HL-60/S4 treated with phorbol 12-myristate 13-acetate at 8.2 ng/mL for 4 days and 3 days (cell line): ENCODE data around the gene MKNK1.

ENCODE experiments used
- in situ Hi-C: fragments of 300-500 bp; cut with MboI; formaldehyde crosslinking; loops from 2 replicates; pipeline ENCODE4 v1.15.0; 2022; ENCODE audit warnings: low sequenced_read_pairs

MKNK1 gene

DNA sequence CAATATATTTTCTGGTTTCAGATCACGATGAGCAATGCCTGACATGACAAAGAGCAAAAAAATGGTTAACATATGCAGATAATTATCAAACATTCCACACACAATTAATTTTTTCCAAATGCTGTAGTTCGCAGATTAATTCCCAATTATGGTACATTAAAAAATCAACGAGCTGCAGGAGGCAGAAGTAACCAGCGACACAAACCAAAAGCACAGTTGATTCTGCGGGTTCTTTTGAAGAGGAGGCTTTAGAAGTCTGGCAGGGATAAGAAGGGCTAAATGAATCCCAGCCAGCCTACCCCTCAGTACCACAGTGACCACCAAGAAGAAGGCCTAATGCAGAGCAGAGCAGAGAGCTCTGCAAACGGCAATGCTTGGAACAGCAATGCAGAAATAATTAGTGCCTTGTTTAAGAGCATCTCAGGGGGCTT lies 35.6 kb downstream of the MKNK1 start:
- in situ Hi-C loops, result no loop called here

DNA sequence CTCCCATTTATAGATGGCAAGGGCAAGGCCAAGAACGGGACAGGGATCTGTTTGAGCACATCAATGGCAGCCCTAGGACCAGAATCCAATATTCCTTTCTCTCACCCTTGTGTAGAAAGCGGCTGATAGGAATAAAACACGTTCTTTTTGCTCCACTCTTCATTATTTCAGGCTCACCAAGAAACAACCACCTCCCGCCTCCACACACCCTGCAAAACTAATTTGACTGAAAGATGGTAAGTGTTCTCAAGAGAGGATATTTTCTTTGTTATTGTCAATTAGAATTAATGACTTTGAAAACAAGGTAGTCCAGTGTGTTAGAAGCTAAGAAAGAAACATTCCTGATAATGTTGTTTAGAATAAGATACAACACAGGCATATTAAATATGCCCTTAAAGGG lies 40.7 kb downstream of the MKNK1 start:
- in situ Hi-C loops, result no loop called here

DNA sequence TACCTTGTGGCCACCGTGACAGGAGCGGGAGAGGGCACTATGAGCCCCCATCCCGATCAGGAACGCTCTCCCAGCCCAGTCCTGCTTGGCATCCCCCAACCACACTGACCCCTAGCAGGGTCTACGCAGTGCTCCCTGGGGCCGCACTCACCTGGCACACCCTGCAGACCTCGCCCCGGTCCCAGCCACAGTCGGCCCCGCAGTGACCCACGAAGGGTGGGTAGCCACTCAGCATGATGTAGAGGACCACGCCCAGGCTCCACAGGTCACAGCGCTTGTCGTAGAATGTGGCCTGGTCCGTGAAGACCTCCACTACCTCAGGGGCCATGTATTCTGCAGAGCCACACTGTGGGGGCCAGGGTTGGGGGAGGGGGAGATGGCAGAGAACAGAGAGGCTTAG lies 41.6 kb downstream of the MKNK1 start:
- in situ Hi-C loops, result no loop called here

DNA sequence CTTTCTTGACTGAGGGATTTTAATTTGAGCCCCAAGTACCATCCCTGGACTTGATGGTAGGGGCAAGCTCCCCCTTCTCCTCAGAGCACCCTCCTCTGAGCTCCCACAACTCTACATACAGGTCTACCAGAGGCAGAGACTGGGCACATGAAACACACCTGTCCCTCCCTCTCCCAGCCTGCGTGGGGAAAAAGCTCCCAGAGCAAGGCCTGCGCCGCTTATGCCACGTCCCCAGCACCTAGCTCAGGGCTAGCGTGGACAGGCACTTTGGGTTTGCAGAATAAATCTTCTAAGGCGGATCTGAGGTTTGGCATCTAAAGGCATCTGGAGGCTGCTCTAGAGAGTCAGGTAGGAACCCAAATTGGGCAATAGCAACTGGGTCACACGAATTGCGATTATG lies 45.1 kb downstream of the MKNK1 start:
- in situ Hi-C loops, result no loop called here

DNA sequence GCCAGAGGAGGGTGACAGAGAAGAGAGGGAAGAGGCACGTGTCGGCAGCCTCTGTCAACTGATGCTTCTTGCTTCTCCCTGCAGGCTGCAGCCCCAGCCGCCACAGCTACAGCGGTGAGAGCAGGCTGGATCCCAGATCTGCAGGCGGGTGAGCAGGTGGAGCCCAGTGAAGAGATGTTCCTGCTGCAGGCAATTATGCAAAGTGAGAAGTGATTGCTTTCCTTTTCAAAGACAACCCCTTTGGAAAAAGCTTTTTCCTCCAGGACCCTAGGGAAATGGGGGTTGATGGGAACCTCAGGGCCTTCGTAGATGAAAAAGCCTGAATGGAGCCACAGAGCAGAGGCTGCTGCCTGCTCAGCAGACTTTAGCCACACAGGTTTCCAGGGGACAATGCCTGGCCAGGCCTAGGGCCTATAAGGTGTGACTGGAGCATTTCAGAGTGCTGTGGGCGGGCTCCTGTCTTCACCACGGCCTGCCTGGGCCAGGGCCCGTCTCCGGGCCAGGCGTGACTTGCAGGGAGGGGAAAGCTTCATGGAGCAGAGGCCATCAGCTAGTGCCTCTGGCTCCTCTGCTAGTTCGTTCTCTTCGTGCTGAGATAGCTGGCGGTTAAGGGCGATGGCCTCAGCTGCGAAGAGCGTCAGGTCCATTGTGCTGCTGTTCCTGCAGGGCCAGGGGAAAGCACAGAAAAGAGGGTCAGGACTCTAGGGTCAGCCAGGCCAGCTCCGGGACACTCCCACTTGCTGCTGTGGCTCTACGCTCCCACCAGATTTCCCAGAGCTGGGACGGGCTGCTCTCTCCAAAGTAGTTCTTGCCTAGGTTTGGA lies 45.7 kb downstream of the MKNK1 start:
- in situ Hi-C loops, result no loop called here

DNA sequence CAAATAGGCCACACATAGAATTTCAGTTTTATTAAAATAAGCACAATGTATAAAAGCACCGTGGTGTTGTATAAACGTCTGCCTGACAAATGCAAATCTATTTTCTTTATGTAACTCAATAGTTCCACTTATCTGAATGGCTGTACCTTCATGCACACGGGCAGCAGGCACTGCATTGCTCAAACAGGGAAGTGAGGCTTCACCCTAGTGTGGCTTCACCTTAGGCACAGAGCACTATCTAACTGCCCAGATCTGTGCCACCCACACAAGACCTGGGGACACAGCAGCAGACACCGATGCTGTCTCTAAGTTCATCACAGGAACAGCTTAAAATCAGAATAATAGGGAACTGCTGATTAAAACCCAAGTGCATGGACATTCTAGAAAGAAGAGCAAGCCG lies 46.7 kb downstream of the MKNK1 start:
- in situ Hi-C loops, result no loop called here

DNA sequence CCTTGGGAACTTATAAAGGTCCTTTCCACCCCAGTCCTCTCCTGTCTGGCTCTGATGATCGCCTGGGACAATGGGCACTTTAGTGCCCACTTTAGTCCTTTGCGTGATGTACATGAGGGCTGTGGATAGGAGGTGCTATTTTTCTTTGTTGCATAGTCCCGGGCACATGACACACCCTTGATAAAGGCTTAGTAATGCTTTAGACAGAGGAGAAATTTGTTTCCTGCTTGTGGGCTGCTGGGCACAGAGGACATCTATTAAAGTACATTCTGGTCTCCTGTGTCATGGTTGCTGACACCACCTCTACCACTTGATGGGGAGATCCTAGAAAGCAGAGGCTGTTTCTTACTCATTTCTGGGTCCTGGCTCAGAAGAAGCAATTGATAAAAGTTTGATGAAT lies 47.2 kb downstream of the MKNK1 start:
- in situ Hi-C loops, result no loop called here

DNA sequence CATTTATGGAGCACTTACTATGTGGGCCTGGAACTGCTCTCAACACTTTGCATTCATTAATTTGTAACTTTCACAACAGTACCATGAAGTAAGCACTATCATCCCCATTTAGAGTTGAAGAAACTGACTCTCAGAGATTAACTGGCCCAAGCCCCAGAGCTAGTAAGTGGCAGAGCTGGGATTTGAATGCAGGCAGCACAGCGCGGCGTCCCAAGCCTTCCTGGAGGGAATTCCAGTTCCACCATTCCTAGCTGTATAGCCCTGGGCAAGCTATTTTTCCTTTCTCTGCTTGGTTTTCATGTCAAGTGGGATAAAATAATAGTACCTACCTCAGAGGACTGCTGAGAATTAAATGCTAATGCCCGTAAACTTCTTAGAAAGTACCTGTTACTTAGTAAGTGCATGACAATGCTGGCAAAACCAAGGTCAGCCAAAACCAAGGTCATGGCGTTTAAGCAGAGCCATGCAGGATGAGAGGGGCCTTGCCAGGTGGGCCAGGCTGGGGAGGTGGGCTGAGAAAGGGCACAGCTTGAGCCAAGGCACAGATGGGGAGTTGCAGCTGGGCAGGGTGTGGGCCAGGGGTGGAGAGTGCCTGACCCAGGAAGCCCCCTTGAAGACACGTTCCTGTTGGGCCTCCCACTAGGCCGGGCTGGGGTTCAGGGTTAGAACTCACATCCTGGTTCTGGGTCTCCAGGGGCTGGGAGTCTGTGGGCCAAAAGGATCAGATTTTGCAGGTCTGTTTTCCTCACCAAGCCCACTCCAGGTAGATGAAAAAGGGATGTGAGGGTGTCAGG lies 48.0 kb downstream of the MKNK1 start:
- in situ Hi-C loops, result no loop called here

DNA sequence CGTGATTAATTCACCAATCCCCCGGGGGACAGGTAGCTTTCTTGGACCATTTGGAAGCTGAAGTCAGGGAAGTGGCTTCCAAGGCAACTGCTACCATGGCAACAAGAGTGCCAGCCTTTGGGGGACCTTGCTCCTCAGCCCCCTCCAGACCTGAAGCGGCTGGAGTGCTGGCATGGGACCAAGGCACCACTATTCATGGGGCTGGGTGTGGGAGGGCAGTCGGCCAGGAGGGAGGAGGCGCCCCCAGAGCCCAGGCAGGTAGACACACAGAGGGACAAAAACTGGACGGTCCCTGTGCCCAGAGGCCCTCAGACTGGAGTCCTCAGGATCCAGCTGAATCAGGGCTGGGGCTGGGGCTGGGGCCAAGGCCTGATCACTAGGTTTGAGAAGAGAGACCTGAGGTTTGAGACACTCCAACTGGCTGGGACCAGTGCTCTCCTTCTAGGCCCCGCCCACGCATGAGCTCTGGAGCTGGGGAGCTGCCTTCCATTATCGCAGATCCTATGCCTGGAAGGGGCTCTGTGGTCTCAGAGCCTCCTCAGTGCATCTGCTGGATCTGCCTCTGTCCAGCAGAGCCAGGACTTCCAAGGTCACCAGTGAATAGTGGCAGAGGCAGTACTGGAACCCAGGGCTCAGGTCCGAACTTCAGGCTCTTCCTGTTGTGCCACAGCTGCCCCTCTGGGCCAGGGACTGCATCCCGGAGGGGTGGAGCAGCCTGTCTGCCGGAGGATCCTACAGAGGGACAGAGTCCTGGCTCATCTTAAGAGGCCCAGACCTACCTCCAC lies 49.3 kb downstream of the MKNK1 start:
- in situ Hi-C loops, result no loop called here

DNA sequence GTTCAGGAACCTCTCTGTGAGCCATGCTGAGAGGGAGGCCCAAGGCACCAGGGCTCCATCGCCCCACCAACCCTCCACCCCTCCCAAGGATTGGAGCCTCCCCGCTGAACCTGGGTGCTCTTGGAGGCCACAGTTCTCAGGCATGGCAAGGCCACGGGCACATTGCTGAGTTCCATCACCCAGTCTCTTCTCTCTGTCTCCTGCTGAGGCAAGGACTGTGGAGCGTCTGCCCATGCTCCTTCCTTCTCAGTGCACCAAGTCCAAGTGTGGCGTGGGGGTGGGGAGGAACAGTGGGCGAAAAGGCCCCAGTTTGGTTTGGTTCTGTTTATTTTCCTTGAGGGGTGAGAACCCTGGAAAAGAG lies 49.9 kb downstream of the MKNK1 start:
- in situ Hi-C loops, result no loop called here

DNA sequence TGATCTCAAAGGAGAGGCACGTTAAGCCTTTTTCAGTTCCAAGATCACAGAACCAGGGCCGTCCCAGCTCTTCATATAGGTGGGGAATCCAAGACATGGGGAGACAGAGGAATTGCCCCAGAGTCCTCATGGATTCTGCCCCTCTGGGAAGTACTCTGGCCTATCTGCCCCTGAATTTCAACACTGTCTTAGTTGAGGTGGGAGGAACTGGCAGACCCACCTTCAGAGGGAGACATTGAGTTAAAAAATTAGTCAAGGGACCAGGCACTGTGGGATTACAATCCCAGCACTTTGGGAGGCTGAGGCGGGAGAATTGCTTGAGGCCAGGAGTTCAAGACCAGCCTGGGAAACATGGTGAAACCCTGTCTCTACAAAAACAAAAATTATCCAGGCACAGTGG lies 50.6 kb downstream of the MKNK1 start:
- in situ Hi-C loops, result no loop called here

DNA sequence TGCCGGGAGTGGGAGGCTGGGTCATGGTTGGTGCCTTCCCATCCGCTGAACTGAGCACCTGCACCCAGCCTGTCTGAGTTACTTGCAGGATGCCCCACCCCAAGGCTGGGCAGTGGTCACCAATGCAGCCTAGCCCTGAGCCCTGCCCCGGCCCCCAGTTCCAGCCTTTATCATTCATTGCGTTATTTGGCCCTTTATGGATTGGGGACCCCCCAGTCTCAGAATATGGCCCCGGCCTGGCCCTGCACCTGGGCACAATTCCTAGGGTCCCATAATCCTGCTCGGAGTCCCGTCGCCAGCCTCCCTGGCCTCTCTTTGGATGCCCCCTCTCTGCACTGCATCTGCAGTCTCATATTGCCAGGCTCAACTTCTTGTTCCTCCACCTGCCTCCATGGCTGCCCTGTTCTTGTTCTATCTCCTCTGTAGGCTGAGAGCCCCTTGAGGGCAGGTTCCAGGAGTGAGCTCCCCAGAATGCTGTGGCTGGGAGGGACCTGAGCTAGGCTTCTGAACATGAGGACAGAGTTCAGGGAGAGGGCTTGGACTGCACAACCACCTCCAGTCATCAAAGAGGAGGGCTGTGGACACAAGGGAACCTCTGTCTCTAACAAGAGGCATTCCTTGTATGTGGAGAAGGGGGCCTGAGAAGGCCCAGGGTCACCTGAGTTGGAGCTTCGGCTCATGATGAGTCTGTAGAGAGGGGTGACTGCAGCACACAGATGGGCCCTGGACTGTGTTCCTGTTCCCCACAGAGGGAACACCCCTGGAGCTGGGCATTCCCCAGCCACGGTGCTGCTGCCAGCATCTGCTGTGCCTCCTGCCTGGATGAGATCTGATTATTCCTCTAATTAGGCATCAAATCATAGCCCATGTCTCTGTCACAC lies 51.5 kb downstream of the MKNK1 start:
- in situ Hi-C loops, result no loop called here

DNA sequence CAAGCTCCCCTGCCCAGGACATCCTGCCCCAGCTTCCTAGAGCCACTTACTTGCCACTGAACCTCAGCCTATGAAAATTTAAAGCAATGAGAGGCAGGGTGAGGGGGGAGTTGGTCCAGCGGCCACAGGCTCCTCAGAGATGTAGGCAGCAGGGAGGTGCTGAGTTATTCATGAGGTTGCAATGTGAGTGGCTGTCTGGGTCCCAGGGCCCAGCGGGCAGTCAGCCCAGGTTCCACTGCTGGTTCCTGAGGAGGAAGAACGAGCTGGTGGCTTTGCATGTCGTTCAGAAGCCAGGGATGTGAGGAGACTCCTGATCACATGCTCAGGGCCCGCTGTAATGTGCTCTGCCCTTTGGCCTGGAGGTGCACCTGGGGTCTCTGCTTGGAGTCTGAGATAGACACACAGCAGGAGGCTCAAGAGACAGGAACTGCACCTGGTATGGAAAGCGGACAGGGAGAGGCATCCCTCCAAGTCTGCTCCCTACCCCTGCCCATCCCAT lies 52.4 kb downstream of the MKNK1 start, which contains the start of gene KNCN:
Gene KNCN (minus strand): TSS at position 51 of the 499 bp plus-strand sequence. CDS start 432 bp downstream, outside the sequence.
- in situ Hi-C loops, result no loop called here

DNA sequence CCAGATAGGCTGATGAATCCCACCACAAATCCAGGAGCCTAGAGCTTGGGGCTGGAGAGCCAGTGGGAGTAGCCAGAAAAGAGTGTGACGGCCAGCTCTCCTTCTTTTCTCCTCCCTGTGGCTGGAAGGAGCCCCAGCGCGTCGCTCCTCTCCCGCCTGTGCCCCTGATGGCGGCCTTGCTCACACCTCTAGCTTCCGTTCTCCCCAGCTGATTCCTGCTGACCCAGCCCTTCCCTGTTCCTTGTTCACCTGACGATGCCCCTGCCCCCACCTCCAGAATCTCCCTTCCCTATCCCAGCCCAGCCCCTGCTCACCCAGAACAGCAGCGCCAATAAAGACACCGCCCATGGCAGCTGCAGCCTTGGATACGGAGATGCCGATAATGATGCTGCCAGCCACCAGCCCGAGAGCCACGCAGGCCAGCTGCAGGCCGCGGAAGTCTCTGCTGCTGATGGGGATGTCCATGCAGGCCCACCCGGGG lies 53.3 kb downstream of the MKNK1 start:
- in situ Hi-C loops, result no loop called here

DNA sequence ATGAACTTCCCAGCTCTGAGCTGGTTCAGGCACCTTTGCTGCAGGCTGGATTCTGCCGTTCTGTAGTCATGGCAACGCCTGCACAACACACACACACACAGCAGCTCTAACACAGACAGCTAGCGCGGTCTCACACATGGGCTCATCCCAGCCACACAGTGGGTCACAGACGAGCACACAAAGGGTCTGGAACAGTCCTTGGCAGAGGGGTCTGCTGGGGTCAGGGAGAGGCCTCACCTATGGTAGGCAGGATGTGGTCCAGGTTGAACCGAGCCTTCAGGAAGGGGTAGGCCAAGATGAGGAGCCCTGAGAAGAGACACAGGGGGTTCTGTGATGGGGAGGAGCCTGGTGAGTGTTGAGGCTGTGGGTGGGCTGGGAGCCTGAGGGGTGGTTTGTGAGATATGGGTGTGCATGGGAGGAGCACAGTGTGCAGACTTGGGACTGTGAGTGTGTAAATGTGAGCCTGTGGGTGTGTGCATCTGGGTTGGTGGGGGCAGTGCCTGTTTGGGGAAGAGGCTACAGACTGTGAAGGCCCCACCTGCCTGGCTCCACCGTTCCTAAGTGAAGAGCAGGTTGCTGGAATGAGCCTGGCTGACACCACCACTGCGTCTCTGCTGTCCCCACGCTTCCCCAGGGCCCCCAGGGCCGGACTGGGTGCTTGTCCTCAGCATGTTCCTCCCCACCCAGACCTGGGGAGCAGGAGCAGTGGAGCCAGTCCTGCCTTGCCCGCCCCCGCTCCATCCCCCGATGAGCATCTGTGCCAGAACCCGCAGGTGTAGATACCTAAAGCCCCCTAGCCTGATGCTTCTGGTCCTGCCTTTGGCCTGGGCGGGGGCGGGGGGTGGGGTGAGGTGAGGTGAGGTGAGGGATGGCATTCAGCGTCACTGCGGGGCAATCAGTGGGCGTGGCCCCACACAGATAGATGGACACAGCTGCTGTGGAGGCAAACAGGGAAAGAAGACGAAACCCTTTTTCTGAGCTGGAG lies 54.1 kb downstream of the MKNK1 start:
- in situ Hi-C loops, result loop anchor here (25.0 kb wide), 1 partner anchor 138 kb away; no protein-coding TSS in a partner anchor

DNA sequence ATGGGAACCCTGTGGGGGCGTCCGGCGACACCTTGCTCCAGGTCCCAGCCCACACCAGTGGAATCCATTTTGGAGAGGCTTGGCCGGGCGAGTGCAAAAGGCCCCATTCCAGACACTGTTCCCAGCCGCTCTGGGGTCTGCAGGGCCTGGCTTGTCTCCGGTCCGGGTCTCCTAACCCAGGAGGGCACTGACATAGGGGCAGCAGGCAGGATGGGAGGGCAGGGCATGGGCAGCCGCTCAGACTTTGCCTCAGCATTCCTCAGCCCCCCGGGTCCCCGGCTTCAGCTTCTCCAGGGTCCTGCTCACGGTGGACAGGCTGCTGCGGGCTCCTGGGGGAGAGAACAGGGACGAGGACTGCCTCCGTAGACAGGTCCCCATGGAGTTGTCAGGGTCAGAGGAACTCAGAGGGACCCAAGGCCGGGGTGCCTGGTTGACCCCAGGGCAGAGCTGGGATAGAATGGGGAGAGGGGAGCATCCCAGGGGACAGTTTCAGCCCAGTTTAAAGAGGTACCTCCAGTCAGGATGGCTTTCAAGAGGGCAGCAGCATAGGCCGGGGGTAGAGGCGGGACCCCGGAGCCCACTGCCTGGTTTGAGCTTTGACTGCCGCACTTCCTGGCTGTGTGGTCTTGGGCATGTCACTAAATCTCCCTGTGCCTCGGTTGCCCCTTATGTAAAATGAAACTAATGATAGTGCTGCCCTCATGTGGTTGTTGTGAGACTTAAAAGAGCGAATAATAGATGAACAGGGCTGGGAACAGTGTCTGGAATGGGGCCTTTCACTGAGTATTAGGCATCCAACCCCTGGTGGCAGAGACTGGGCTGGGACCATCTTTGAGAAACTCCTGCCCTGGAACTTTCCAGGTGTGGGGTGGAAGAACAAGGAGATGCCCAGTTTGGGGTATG lies 56.3 kb downstream of the MKNK1 start:
- in situ Hi-C loops, result loop anchor here (25.0 kb wide), 1 partner anchor 135 kb away; no protein-coding TSS in a partner anchor

DNA sequence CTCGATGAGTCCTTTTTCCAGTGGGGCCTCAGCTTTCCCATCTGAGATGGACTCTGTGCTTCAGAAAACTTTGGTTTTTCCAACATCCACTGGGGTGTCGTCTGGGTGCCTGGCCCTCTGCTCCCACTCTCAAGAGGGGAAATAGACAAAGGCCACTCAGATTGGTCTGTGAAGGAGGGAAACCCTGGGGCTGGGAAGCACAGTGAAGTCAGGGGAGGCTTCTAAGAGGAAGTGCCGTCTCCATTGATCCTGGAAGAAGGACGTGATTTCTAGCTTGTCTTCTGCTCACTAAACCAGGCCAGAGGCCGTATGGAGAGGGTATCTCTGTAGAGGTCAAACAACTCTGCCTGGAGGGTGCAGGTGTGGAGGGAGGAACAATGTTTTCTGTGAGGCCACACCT lies 57.9 kb downstream of the MKNK1 start:
- in situ Hi-C loops, result loop anchor here (25.0 kb wide), 1 partner anchor 134 kb away; no protein-coding TSS in a partner anchor

DNA sequence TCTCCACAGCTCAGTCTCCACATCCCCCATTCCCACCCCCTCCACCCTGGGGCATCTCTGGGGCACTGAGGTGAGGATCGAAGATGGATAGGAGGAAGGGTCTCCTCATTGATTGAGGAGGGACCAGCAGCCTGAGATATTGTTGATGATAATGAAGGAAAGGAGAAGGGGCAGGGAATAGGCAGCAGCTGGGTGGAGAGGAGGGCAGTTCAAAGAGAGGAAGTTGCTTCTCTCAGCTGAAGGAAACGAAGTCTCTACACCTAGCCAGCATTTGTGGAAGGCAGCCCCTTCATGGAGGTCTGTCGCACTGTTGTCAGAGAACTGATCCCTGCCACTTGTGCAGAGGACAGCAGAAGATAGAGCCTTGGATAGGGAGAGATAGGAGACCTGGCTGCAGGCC lies 58.3 kb downstream of the MKNK1 start:
- in situ Hi-C loops, result loop anchor here (25.0 kb wide), 1 partner anchor 133 kb away; no protein-coding TSS in a partner anchor
